ENCODE measurements around the gene SOX6.

The SOX6 gene

DNA sequence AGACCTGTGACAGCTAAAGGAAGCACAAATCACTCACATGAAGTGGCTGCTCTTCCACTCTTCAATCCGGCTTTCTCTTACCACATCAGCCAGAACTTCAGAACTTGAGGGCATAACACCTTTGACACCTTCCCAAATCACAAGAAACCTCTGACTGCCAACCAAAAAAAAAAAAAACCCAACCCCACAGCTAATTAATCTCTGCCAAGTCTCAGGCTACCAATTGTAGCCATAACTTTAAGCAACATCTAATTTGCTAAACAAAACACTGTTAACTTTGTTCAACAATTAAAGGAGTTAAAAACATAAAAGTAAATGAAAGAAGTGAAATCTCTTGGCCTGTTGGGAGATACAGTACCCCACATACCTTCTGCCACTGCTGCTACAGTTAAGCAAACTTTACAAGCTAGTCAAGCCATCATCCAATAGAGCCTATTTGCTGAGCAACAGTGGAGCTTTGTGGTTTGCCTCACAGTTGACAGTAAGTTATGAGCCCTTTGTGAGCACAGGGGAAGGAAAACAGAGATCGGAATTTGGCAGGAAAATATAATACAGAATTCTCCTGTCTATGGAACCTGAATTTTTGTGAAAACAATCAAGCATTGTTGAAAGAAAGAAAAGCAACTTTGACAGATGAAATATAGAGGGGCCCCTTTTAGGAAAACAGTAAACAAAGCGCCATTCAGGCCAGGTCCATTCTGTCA is at the start of gene SOX6:
Gene SOX6, minus strand, starts transcription at position 490 of the 704 bp plus-strand sequence. CDS start 15,298 bp downstream, outside the sequence.
- no peak for DNase-seq
- no peak within 1 kb of the TSS for H3K4me2 ChIP-seq (ENCODE audit: low read depth, low read length)
- no peak within 1 kb of the TSS for H2AFZ ChIP-seq (ENCODE audit: low read length)
- no peaks in the 10 kb centered on the region for H3K9me2 ChIP-seq (replicated peaks; ENCODE audit: insufficient read depth, low read length)
- H3K27ac ChIP-seq (ENCODE audit: low read length) = no peak within 1 kb of the TSS
- no peak within 1 kb of the TSS for H3K9ac ChIP-seq (ENCODE audit: low read length)
- no peaks in the 10 kb centered on the region for H3K36me3 ChIP-seq (replicated peaks; ENCODE audit: insufficient read depth, low read length)
- H3K27me3 ChIP-seq (replicated peaks; ENCODE audit: insufficient read depth, low read length) = no peaks in the 10 kb centered on the region
- no peaks in the 10 kb centered on the region for H3K4me1 ChIP-seq (ENCODE audit: low read length)
- H3K79me2 ChIP-seq (ENCODE audit: low read length) = no peaks in the 10 kb centered on the region
- TF ChIP-seq EZH2phosphoT487 (IDR thresholded peaks at IDR 0.05; ENCODE audit: low read length) = no peak
- TF ChIP-seq, protein P1, sequence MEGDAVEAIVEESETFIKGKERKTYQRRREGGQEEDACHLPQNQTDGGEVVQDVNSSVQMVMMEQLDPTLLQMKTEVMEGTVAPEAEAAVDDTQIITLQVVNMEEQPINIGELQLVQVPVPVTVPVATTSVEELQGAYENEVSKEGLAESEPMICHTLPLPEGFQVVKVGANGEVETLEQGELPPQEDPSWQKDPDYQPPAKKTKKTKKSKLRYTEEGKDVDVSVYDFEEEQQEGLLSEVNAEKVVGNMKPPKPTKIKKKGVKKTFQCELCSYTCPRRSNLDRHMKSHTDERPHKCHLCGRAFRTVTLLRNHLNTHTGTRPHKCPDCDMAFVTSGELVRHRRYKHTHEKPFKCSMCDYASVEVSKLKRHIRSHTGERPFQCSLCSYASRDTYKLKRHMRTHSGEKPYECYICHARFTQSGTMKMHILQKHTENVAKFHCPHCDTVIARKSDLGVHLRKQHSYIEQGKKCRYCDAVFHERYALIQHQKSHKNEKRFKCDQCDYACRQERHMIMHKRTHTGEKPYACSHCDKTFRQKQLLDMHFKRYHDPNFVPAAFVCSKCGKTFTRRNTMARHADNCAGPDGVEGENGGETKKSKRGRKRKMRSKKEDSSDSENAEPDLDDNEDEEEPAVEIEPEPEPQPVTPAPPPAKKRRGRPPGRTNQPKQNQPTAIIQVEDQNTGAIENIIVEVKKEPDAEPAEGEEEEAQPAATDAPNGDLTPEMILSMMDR (IDR thresholded peaks at IDR 0.05; ENCODE audit: low read length) = no peak
- TF ChIP-seq EZH2 (optimal IDR thresholded peaks at IDR 0.05; ENCODE audit: low read depth, low read length) = no peak
- no peak within 1 kb of the TSS for H3K4me3 ChIP-seq (ENCODE audit: low read length)
- H3F3A ChIP-seq (ENCODE audit: insufficient read depth, low read length) = no peaks in the 10 kb centered on the region
- no peaks in the 10 kb centered on the region for H3K9me3 ChIP-seq (replicated peaks; ENCODE audit: insufficient read depth, low read length)
- no peaks in the 10 kb centered on the region for H4K20me1 ChIP-seq (ENCODE audit: insufficient read depth, low read length)

DNA sequence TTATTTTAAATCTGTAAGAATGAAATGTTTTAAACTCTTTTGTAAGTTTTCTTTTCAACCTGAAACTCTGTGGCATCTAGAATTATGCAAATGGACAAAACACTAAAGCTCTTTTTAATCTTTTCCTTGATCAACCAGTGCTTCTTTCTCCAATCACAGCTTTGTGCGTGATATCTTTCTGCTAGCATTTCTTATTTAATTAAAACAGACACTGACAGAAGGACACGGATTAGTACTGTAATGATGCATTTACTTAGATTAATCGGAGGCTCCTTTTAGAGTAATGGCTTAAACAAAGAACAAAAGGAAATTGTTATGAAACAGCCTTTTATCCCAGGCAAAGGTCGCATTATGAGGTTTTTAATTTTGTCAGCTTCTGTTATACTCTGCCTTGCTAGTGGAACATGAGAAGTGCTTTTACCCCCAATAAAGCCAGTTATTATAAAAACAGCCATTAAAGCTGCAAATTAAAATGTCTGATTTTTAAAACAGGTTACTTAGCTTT is 48.5 kb upstream of the SOX6 start:
- Histone ChIP-seq H2AFZ (ENCODE audit: low read length) (no peak overlapping the region), H3K27ac (ENCODE audit: low read length) (no peak overlapping the region), H4K20me1 (ENCODE audit: insufficient read depth, low read length) (no peaks in the 10 kb centered on the region), H3F3A (ENCODE audit: insufficient read depth, low read length) (no peaks in the 10 kb centered on the region), H3K79me2 (ENCODE audit: low read length) (no peaks in the 10 kb centered on the region), H3K36me3 (replicated peaks; ENCODE audit: insufficient read depth, low read length) (no peaks in the 10 kb centered on the region), H3K27me3 (replicated peaks; ENCODE audit: insufficient read depth, low read length) (no peaks in the 10 kb centered on the region), H3K9me2 (replicated peaks; ENCODE audit: insufficient read depth, low read length) (no peaks in the 10 kb centered on the region), H3K9me3 (replicated peaks; ENCODE audit: insufficient read depth, low read length) (no peaks in the 10 kb centered on the region), H3K9ac (ENCODE audit: low read length) (no peak overlapping the region), H3K4me1 (ENCODE audit: low read length) (no peaks in the 10 kb centered on the region), H3K4me3 (ENCODE audit: low read length) (no peak overlapping the region), H3K4me2 (ENCODE audit: low read depth, low read length) (no peak overlapping the region)
- no peak for DNase-seq
- no peak for TF ChIP-seq EZH2phosphoT487 (IDR thresholded peaks at IDR 0.05; ENCODE audit: low read length)
- TF ChIP-seq, protein P1 (IDR thresholded peaks at IDR 0.05; ENCODE audit: low read length) = no peak
- TF ChIP-seq EZH2 (optimal IDR thresholded peaks at IDR 0.05; ENCODE audit: low read depth, low read length) = no peak

DNA sequence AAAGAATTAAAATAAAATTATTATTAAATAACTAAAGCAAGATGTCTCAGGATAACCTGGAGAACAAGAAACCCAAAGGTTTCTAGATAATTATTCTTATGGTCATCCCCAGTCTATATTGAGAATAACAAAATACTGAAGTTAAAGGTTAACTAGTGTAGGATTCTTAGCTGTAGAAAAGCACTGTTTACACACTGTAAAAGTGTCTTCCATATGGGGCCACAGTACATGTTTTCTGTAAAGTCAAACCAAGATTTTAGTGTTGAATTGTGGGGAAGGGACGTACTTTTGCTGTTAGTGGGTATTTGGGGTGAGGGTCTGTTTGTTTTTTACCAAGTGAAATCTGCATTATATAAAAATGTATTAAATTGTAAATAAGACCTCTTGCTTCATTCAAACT is 47.5 kb upstream of the SOX6 start:
- no peaks in the 10 kb centered on the region for H3K9me3 ChIP-seq (replicated peaks; ENCODE audit: insufficient read depth, low read length)
- no peak overlapping the region for H3K27ac ChIP-seq (ENCODE audit: low read length)
- H3K4me2 ChIP-seq (ENCODE audit: low read depth, low read length) = no peak overlapping the region
- no peaks in the 10 kb centered on the region for H3K36me3 ChIP-seq (replicated peaks; ENCODE audit: insufficient read depth, low read length)
- no peaks in the 10 kb centered on the region for H3K4me1 ChIP-seq (ENCODE audit: low read length)
- H3K9ac ChIP-seq (ENCODE audit: low read length) = no peak overlapping the region
- no peak for TF ChIP-seq EZH2 (optimal IDR thresholded peaks at IDR 0.05; ENCODE audit: low read depth, low read length)
- no peak for TF ChIP-seq EZH2phosphoT487 (IDR thresholded peaks at IDR 0.05; ENCODE audit: low read length)
- TF ChIP-seq, protein P1 (IDR thresholded peaks at IDR 0.05; ENCODE audit: low read length) = no peak
- H3K9me2 ChIP-seq (replicated peaks; ENCODE audit: insufficient read depth, low read length) = no peaks in the 10 kb centered on the region
- no peak for DNase-seq
- no peak overlapping the region for H3K4me3 ChIP-seq (ENCODE audit: low read length)
- no peaks in the 10 kb centered on the region for H3K27me3 ChIP-seq (replicated peaks; ENCODE audit: insufficient read depth, low read length)
- no peaks in the 10 kb centered on the region for H3F3A ChIP-seq (ENCODE audit: insufficient read depth, low read length)
- no peaks in the 10 kb centered on the region for H3K79me2 ChIP-seq (ENCODE audit: low read length)
- no peaks in the 10 kb centered on the region for H4K20me1 ChIP-seq (ENCODE audit: insufficient read depth, low read length)
- H2AFZ ChIP-seq (ENCODE audit: low read length) = no peak overlapping the region

All from MM.1S (cell line).